GM18868 (cell line): Measurements from ENCODE around the gene LCE2C.

Experiments used
- ATAC-seq: cut with Tn5 transposase; IDR thresholded peaks from one replicate; pipeline ENCODE4 v1.9.1; 2021; ENCODE audit warnings: mild to moderate bottlenecking, moderate library complexity; ENCODE audit not compliant: unreplicated experiment

Gene LCE2C

DNA sequence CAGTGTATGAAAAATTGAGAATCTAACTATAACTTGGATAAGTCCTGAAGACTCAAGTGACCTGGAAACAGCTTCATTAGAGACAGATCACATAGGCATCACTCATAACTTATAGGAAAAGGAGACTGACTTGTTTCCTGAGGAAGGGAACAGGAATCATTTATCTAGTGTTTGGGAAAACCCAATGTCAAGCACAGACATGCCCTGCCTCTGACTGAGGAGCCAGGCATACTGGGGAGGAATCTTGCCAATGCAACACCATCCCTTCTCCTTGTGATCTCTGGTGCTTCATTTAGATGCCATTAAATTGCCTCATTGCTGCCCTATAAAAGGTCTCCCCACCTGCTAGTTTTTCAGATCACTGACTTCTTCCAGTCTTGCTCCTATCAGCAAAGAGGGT lies 43.2 kb downstream of the LCE2C start:
- no peak for ATAC-seq

GRCh38 chr1:152725261-152725660 lies 50.2 kb downstream of the LCE2C start:
- no peak for ATAC-seq
